Activated T-cell treated with anti-CD3 and anti-CD28 coated beads, Interleukin-2, amount 50 U/mL, for 24 hours (primary cell): ENCODE results near the gene KCNAB1.

Experiments used
- DNase-seq: peaks from one replicate; pipeline ENCODE4 v3.0.0-alpha.2; 2020
- H3K27ac Mint-ChIP-seq: 2 replicates; pipeline ENCODE4 v1.8.0; 2020; ENCODE audit warnings: mild to moderate bottlenecking, mixed read lengths
- H3K27me3 Mint-ChIP-seq: 2 replicates; pipeline ENCODE4 v1.8.0; 2020; ENCODE audit warnings: mixed read lengths
- H3K36me3 Mint-ChIP-seq: 2 replicates; pipeline ENCODE4 v1.8.0; 2020; ENCODE audit warnings: low read depth, mixed read lengths
- H3K4me1 Mint-ChIP-seq: 2 replicates; pipeline ENCODE4 v1.8.0; 2020; ENCODE audit warnings: low read depth, mixed read lengths
- H3K4me3 Mint-ChIP-seq: 2 replicates; pipeline ENCODE4 v1.8.0; 2020; ENCODE audit warnings: mild to moderate bottlenecking, moderate library complexity, mixed read lengths
- H3K9me3 Mint-ChIP-seq: 2 replicates; pipeline ENCODE4 v1.8.0; 2020; ENCODE audit warnings: mixed read lengths

KCNAB1 gene

GRCh38 chr3:156305672-156306071 is 185.3 kb downstream of the KCNAB1 start:
- no peaks in the 10 kb centered on the region for H3K4me1 Mint-ChIP-seq
- no peaks in the 10 kb centered on the region for H3K9me3 Mint-ChIP-seq
- H3K4me3 Mint-ChIP-seq, result no peak overlapping the region
- no peak overlapping the region for H3K27ac Mint-ChIP-seq
- no peaks in the 10 kb centered on the region for H3K36me3 Mint-ChIP-seq
- H3K27me3 Mint-ChIP-seq, result peaks cover 7% of the 10 kb centered on the region
- no peak for DNase-seq

- no peaks in the 10 kb centered on the region for H3K36me3 Mint-ChIP-seq
- H3K9me3 Mint-ChIP-seq, result no peaks in the 10 kb centered on the region
- no peak for DNase-seq
- H3K4me1 Mint-ChIP-seq, result no peaks in the 10 kb centered on the region
- H3K4me3 Mint-ChIP-seq, result no peak overlapping the region
- peaks cover 4% of the 10 kb centered on the region for H3K27me3 Mint-ChIP-seq
- no peak overlapping the region for H3K27ac Mint-ChIP-seq
Measured at GRCh38 chr3:156307704-156308103, 187.3 kb downstream of the KCNAB1 start.

GRCh38 chr3:156311431-156311830 is 191.1 kb downstream of the KCNAB1 start:
- H3K9me3 Mint-ChIP-seq, result no peaks in the 10 kb centered on the region

GRCh38 chr3:156311930-156312329 is 191.6 kb downstream of the KCNAB1 start:
- no peak for DNase-seq
- Mint-ChIP-seq H3K9me3 (no peaks in the 10 kb centered on the region), H3K27me3 (peaks cover 4% of the 10 kb centered on the region), H3K36me3 (no peaks in the 10 kb centered on the region), H3K27ac (no peak overlapping the region), H3K4me3 (no peak overlapping the region), H3K4me1 (no peaks in the 10 kb centered on the region)

More at GRCh38 chr3:156311431-156311830, 191.1 kb downstream of the KCNAB1 start:
- no peaks in the 10 kb centered on the region for H3K4me1 Mint-ChIP-seq
- H3K27me3 Mint-ChIP-seq, result peaks cover 4% of the 10 kb centered on the region
- H3K36me3 Mint-ChIP-seq, result no peaks in the 10 kb centered on the region
- no peak overlapping the region for H3K27ac Mint-ChIP-seq
- no peak for DNase-seq
- H3K4me3 Mint-ChIP-seq, result no peak overlapping the region

- no peak overlapping the region for H3K4me3 Mint-ChIP-seq
Measured at GRCh38 chr3:156316076-156316475, 195.7 kb downstream of the KCNAB1 start.

GRCh38 chr3:156317462-156318074 is 197.2 kb downstream of the KCNAB1 start:
- Mint-ChIP-seq H3K9me3 (no peaks in the 10 kb centered on the region), H3K4me1 (no peaks in the 10 kb centered on the region), H3K27ac (no peak overlapping the region), H3K4me3 (no peak overlapping the region), H3K36me3 (no peaks in the 10 kb centered on the region), H3K27me3 (no peaks in the 10 kb centered on the region)
- no peak for DNase-seq

More at GRCh38 chr3:156316076-156316475, 195.7 kb downstream of the KCNAB1 start:
- no peak for DNase-seq
- no peaks in the 10 kb centered on the region for H3K4me1 Mint-ChIP-seq
- H3K27me3 Mint-ChIP-seq, result no peaks in the 10 kb centered on the region
- H3K9me3 Mint-ChIP-seq, result no peaks in the 10 kb centered on the region
- H3K36me3 Mint-ChIP-seq, result no peaks in the 10 kb centered on the region
- H3K27ac Mint-ChIP-seq, result no peak overlapping the region

GRCh38 chr3:156321945-156322344 is 201.6 kb downstream of the KCNAB1 start:
- Mint-ChIP-seq H3K4me1 (no peaks in the 10 kb centered on the region), H3K4me3 (no peak overlapping the region), H3K36me3 (no peaks in the 10 kb centered on the region), H3K27ac (no peak overlapping the region), H3K9me3 (no peaks in the 10 kb centered on the region), H3K27me3 (peaks cover 4% of the 10 kb centered on the region)
- DNase-seq, result no peak

GRCh38 chr3:156323466-156323865 is 203.1 kb downstream of the KCNAB1 start:
- Mint-ChIP-seq H3K4me3 (no peak overlapping the region), H3K4me1 (no peaks in the 10 kb centered on the region), H3K27ac (no peak overlapping the region), H3K9me3 (no peaks in the 10 kb centered on the region), H3K36me3 (no peaks in the 10 kb centered on the region), H3K27me3 (peaks cover 9% of the 10 kb centered on the region)
- no peak for DNase-seq

GRCh38 chr3:156330415-156330814 is 210.0 kb downstream of the KCNAB1 start:
- no peaks in the 10 kb centered on the region for H3K36me3 Mint-ChIP-seq
- H3K27ac Mint-ChIP-seq, result no peak overlapping the region
- H3K4me3 Mint-ChIP-seq, result no peak overlapping the region
- H3K27me3 Mint-ChIP-seq, result peaks cover 16% of the 10 kb centered on the region
- H3K4me1 Mint-ChIP-seq, result no peaks in the 10 kb centered on the region
- DNase-seq, result no peak
- H3K9me3 Mint-ChIP-seq, result no peaks in the 10 kb centered on the region

- no peak overlapping the region for H3K4me3 Mint-ChIP-seq
- no peak overlapping the region for H3K27ac Mint-ChIP-seq
- H3K36me3 Mint-ChIP-seq, result no peaks in the 10 kb centered on the region
Measured at GRCh38 chr3:156332304-156332703, 211.9 kb downstream of the KCNAB1 start.

GRCh38 chr3:156334841-156335545 is 214.6 kb downstream of the KCNAB1 start:
- Mint-ChIP-seq H3K9me3 (no peaks in the 10 kb centered on the region), H3K36me3 (no peaks in the 10 kb centered on the region), H3K27me3 (peaks cover 19% of the 10 kb centered on the region), H3K27ac (no peak overlapping the region), H3K4me1 (no peaks in the 10 kb centered on the region), H3K4me3 (no peak overlapping the region)
- DNase-seq, result no peak

More at GRCh38 chr3:156332304-156332703, 211.9 kb downstream of the KCNAB1 start:
- H3K27me3 Mint-ChIP-seq, result peaks cover 16% of the 10 kb centered on the region
- no peaks in the 10 kb centered on the region for H3K4me1 Mint-ChIP-seq
- H3K9me3 Mint-ChIP-seq, result no peaks in the 10 kb centered on the region
- DNase-seq, result no peak

- no peaks in the 10 kb centered on the region for H3K4me1 Mint-ChIP-seq
- no peaks in the 10 kb centered on the region for H3K9me3 Mint-ChIP-seq
- DNase-seq, result no peak
- H3K27ac Mint-ChIP-seq, result no peak overlapping the region
- peaks cover 33% of the 10 kb centered on the region for H3K27me3 Mint-ChIP-seq
- no peaks in the 10 kb centered on the region for H3K36me3 Mint-ChIP-seq
- no peak overlapping the region for H3K4me3 Mint-ChIP-seq
Measured at GRCh38 chr3:156339491-156339890, 219.1 kb downstream of the KCNAB1 start.

GRCh38 chr3:156341332-156341731 is 221.0 kb downstream of the KCNAB1 start:
- no peaks in the 10 kb centered on the region for H3K4me1 Mint-ChIP-seq
- no peaks in the 10 kb centered on the region for H3K36me3 Mint-ChIP-seq
- no peak overlapping the region for H3K4me3 Mint-ChIP-seq
- no peak for DNase-seq
- H3K27me3 Mint-ChIP-seq, result peaks cover 37% of the 10 kb centered on the region
- H3K9me3 Mint-ChIP-seq, result no peaks in the 10 kb centered on the region
- no peak overlapping the region for H3K27ac Mint-ChIP-seq

- no peak for DNase-seq
- no peaks in the 10 kb centered on the region for H3K9me3 Mint-ChIP-seq
- H3K4me1 Mint-ChIP-seq, result no peaks in the 10 kb centered on the region
- H3K27ac Mint-ChIP-seq, result no peak overlapping the region
- H3K36me3 Mint-ChIP-seq, result no peaks in the 10 kb centered on the region
- no peak overlapping the region for H3K4me3 Mint-ChIP-seq
- peaks cover 37% of the 10 kb centered on the region for H3K27me3 Mint-ChIP-seq
Measured at GRCh38 chr3:156341831-156342416, 221.5 kb downstream of the KCNAB1 start.

GRCh38 chr3:156344215-156344614 is 223.8 kb downstream of the KCNAB1 start:
- no peaks in the 10 kb centered on the region for H3K36me3 Mint-ChIP-seq
- H3K4me3 Mint-ChIP-seq, result no peak overlapping the region
- no peaks in the 10 kb centered on the region for H3K4me1 Mint-ChIP-seq
- H3K27ac Mint-ChIP-seq, result no peak overlapping the region
- DNase-seq, result no peak
- H3K9me3 Mint-ChIP-seq, result no peaks in the 10 kb centered on the region
- H3K27me3 Mint-ChIP-seq, result peaks cover 25% of the 10 kb centered on the region
